Measurements from ENCODE around the gene SLC48A1.

The SLC48A1 gene

DNA sequence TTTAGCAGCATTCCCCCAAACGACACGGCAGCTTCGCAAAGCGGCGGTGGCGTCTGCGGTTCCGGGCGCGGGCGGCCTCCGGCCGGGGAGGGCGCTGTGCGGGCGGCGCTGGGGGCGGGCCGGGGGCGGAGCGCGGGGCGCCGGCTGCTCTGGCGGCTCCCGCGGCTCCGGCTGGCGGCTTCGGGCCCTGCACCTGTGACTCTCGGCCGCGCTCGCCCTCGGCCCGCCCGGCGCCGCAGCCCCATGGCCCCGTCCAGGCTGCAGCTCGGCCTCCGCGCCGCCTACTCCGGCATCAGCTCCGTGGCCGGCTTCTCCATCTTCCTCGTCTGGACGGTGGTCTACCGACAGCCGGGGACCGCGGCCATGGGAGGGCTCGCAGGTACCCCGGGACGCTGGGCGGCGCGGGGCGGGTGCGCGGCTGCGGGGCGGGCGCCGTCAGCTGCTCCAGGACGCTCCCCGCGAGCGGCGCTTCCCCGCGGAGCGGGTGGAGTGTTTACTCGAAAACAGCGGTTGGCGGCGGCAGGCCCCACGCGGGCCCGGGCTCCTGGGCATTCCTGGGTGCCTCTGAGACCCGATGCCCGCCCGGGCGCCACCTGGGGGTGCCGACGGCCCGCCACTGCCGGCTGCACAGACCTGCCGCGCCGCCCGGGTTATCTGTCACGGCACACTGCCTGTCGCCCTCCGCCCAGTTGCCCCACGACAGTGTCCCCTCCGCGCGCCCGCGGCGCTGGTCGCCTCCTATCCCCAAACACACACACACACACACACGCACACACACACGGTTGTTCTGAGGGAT lies at the start of gene SLC48A1:
Gene SLC48A1, plus strand, starts transcription at position 177 of the 796 bp plus-strand sequence. Its CDS starts 67 bp downstream, at position 244.
- DNase-seq (ENCODE audit: low read depth, low spot score): no peak
- in situ Hi-C loops (cut with HindIII; ENCODE audit: low sequenced_read_pairs): no loop called here
- TF ChIP-seq CTCF (IDR thresholded peaks at IDR 0.05; ENCODE audit: low read depth, low read length): peak; percentile 29
- H3K4me3 ChIP-seq (ENCODE audit: low read depth, low read length): peak within 1 kb of the TSS; percentile 51

DNA sequence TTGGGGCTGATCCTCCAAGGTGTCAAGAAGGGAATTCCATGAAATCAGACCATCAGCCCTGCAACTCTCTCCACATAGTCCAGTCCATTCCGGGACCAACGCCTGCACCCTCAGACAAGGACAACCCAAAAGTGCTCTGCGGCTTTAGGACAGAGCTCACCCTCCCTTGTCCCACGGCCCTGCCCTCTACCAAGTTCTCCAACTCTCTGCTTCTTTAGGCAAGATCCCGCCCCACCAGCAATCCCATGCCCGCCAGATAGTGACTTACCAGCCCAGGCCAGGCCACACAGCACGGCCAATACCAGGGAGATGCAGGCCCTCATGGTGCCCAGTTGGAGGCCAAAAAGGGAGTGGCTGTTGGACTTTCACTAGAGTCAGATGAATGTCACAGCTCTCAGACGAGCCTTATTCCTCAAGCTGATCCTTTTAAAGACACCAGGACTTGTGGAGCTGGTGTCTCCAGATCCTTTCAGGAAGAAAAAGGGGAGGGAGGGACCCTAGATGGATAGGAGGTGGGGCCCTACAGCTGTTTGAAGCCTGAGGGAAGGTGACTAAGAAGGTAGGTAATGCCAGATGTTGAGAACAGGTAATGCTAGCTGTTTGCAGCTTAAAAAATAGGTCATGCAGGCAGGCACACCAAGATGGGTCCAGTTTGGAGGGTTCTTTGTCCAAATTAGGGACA lies 47.8 kb upstream of the SLC48A1 start, which contains the start of gene ENDOU:
Gene ENDOU, minus strand, starts transcription at position 400 of the 682 bp plus-strand sequence. Its CDS starts 77 bp downstream, at position 323.
- in situ Hi-C loops (cut with HindIII; ENCODE audit: low sequenced_read_pairs): no loop called here
- DNase-seq (ENCODE audit: low read depth, low spot score): no peak
- no peak for TF ChIP-seq CTCF (IDR thresholded peaks at IDR 0.05; ENCODE audit: low read depth, low read length)

GRCh38 chr12:47725893-47726292 lies 47.1 kb upstream of the SLC48A1 start:
- in situ Hi-C loops (cut with HindIII; ENCODE audit: low sequenced_read_pairs): no loop called here

More for the DNA sequence above, 47.8 kb upstream of the SLC48A1 start, which contains the start of gene ENDOU:
- H3K4me3 ChIP-seq (ENCODE audit: low read depth, low read length): no peak within 1 kb of the TSS

GRCh38 chr12:47729233-47729632 lies 43.8 kb upstream of the SLC48A1 start:
- in situ Hi-C loops (cut with HindIII; ENCODE audit: low sequenced_read_pairs): no loop called here

More at GRCh38 chr12:47725893-47726292, 47.1 kb upstream of the SLC48A1 start:
- no peak for TF ChIP-seq CTCF (IDR thresholded peaks at IDR 0.05; ENCODE audit: low read depth, low read length)
- DNase-seq (ENCODE audit: low read depth, low spot score): peak; percentile 66
- H3K4me3 ChIP-seq (ENCODE audit: low read depth, low read length): no peak overlapping the region

GRCh38 chr12:47730341-47730744 lies 42.7 kb upstream of the SLC48A1 start:
- H3K4me3 ChIP-seq (ENCODE audit: low read depth, low read length): no peak overlapping the region
- no peak for TF ChIP-seq CTCF (IDR thresholded peaks at IDR 0.05; ENCODE audit: low read depth, low read length)
- DNase-seq (ENCODE audit: low read depth, low spot score): no peak
- in situ Hi-C loops (cut with HindIII; ENCODE audit: low sequenced_read_pairs): no loop called here

More at GRCh38 chr12:47729233-47729632, 43.8 kb upstream of the SLC48A1 start:
- TF ChIP-seq CTCF (IDR thresholded peaks at IDR 0.05; ENCODE audit: low read depth, low read length): no peak
- H3K4me3 ChIP-seq (ENCODE audit: low read depth, low read length): no peak overlapping the region
- peak; percentile 15 for DNase-seq (ENCODE audit: low read depth, low spot score)

DNA sequence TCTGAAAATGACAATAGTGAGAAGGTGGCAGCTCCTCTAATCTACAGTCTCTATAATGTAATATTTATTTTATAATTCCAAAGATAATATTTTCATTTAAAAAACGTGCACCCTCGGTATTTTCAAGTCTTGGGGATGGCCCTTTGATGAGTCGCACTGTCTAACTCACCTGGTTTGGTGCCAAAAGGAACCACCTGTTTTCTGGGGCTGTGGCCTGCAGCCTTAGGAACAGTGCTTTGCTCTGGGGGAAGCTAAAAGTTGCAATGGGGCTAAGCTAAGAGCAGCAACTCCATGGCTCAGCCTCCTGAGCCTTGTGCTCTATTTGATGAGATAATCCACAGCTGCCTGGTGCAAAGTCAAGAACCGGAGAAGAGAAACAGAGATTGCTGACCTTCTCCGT lies 41.3 kb upstream of the SLC48A1 start:
- H3K4me3 ChIP-seq (ENCODE audit: low read depth, low read length): no peak overlapping the region
- in situ Hi-C loops (cut with HindIII; ENCODE audit: low sequenced_read_pairs): no loop called here
- DNase-seq (ENCODE audit: low read depth, low spot score): no peak
- TF ChIP-seq CTCF (IDR thresholded peaks at IDR 0.05; ENCODE audit: low read depth, low read length): no peak

Data from astrocyte of the spinal cord (primary cell).